Psoas muscle (tissue), 8 donors: ENCODE results near the gene EGFL6. TPM values are rescaled to one million over a fixed set of nuclear protein-coding genes. Genes with fewer than 3 reads are reported as not detected.

Source experiments
- ATAC-seq, 4 donors: fragments of 200-7000 bp; cut with Tn5 transposase; one replicate each; pipeline ENCODE4 v1.9.1; 2020; ENCODE audit warnings: moderate library complexity in 3 of 4, mild to moderate bottlenecking in 2 of 4
- DNase-seq, 2 donors: peaks; one replicate each; pipeline ENCODE4 v3.0.0-alpha.2; 2020
- H3K27ac ChIP-seq: fragments of 200-600 bp; one replicate; pipeline ENCODE4 v1.8.0; 2022
- H3K27me3 ChIP-seq, 3 donors: fragments of 200-600 bp in 1 of 3; one replicate each; pipeline versions ENCODE4 v1.6.1 to v1.8.0; 2013 to 2022; ENCODE audit warnings: low read length in 2 of 3, mild to moderate bottlenecking in 2 of 3, moderate library complexity in 1 of 3; ENCODE audit not compliant: insufficient read depth in 3 of 3
- H3K36me3 ChIP-seq, 2 donors: fragments of 200-600 bp in 1 of 2; one replicate each; pipeline versions ENCODE4 v1.6.1 to v1.8.0; 2013 to 2022; ENCODE audit warnings: low read depth in 1 of 2, mild to moderate bottlenecking in 1 of 2, moderate library complexity in 1 of 2; ENCODE audit not compliant: insufficient read depth in 1 of 2
- H3K4me1 ChIP-seq: fragments of 200-600 bp; one replicate; pipeline ENCODE4 v1.8.0; 2022
- H3K4me3 ChIP-seq: fragments of 200-600 bp; one replicate; pipeline ENCODE4 v1.8.0; 2022; ENCODE audit warnings: mild to moderate bottlenecking
- H3K9me3 ChIP-seq: fragments of 200-600 bp; one replicate; pipeline ENCODE4 v1.8.0; 2022
- WGBS, 3 donors: extraction: QIAGEN DNeasy Blood & Tissue Kit; methylation state at CpG; one replicate each; pipeline versions ENCODE4 v1.1.6 to v1.1.7; 2013; 5-methylcytosine and 5-hydroxymethylcytosine counted together
- intact Hi-C, 2 donors: fragments of 100-400 bp; cut with DNase I; formaldehyde crosslinking; loops; one replicate each; pipeline versions ENCODE4 v1.11.0 to v1.14.2; 2022
- polyA plus RNA-seq, 3 donors: library from polyadenylated mRNA; stranded (reverse); fragments of 200-250 nt; gene quantifications; one replicate each; pipeline ENCODE4 v1.2.3, GENCODE V29; 2013
- total RNA-seq, 4 donors: library from RNA; stranded (reverse); fragmentation: NEBNext Ultra II Directional in 2 of 4; extraction: Animal tissue kit (Norgen Biotek cat#: 25700) in 2 of 4; gene quantifications; one replicate each; pipeline versions ENCODE4 v1.2.1 to v1.2.4, GENCODE V29; 2021 to 2023
- TF ChIP-seq, protein P1 (sequence below): fragments of 200-600 bp; IDR thresholded peaks from one replicate; pipeline ENCODE4 v1.8.0; 2022; ENCODE audit warnings: antibody characterized with exemption
- donor health status: healthy with polysubstance abuse.
- donor health status: DM: no; HTN: no; CAD: no; lungs with moderate emphysema.
- donor health status: Bipolar disorder and iron deficiency.
- donor health status: healthy.
- donor health status: DM: yes; HTN: yes; CAD: no.
- donor health status: DM: no; HTN: no; CAD: no.
- donor health status: DM: no; HTN: no; CAD: no.
- donor health status: DM: yes; HTN: yes; CAD: no.

EGFL6 gene
- total and polyA plus RNA-seq, 7 donors: 0.17 TPM; not detected in 6

DNA sequence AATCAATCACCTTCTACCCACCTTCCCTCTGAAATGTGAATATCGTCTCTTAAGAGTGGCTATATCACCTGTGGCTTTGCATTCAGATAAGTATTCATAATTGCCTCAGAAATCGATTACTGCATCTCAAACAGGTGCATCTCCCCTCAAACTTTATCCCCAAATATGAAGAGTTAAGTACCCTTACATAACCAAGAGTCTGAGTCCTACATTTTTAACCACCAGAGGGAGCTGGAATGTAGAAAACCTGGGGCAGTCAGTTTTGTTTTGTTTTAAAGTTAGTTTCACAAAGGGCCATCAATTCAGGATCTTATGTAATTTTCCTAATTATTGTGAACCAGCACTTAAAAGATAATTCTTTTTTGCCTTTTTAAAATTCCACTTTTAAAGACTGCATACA, 89.2 kb downstream of the EGFL6 start:
- H3K27ac ChIP-seq: no peak overlapping the region
- H3K36me3 ChIP-seq: peaks cover 0 to 53% of the 10 kb centered on the region in 2 donors
- H3K9me3 ChIP-seq: no peaks in the 10 kb centered on the region
- peaks cover 6% of the 10 kb centered on the region for H3K4me1 ChIP-seq
- ATAC-seq (peak in 2 of 4 donors; percentile 39 to 76), DNase-seq (no peak)
- WGBS, 3 donors: 14 to 23% (median 15%) methylated on average over 2 of the region's 2 CpGs
- no peaks in the 10 kb centered on the region for H3K27me3 ChIP-seq
- intact Hi-C loops: loop anchor here (5.0 kb wide), 3 partner anchors 74 to 374 kb away; partner anchors contain the start of genes OFD1 (in 1 of the 2) and TRAPPC2 (in 1 of the 2)
- no peak overlapping the region for H3K4me3 ChIP-seq
- TF ChIP-seq, protein P1, sequence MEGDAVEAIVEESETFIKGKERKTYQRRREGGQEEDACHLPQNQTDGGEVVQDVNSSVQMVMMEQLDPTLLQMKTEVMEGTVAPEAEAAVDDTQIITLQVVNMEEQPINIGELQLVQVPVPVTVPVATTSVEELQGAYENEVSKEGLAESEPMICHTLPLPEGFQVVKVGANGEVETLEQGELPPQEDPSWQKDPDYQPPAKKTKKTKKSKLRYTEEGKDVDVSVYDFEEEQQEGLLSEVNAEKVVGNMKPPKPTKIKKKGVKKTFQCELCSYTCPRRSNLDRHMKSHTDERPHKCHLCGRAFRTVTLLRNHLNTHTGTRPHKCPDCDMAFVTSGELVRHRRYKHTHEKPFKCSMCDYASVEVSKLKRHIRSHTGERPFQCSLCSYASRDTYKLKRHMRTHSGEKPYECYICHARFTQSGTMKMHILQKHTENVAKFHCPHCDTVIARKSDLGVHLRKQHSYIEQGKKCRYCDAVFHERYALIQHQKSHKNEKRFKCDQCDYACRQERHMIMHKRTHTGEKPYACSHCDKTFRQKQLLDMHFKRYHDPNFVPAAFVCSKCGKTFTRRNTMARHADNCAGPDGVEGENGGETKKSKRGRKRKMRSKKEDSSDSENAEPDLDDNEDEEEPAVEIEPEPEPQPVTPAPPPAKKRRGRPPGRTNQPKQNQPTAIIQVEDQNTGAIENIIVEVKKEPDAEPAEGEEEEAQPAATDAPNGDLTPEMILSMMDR: peak; percentile 75

GRCh38 chrX:13659063-13659462, 89.7 kb downstream of the EGFL6 start:
- ATAC-seq (no peak), DNase-seq (no peak)
- TF ChIP-seq, protein P1: no peak
- Histone ChIP-seq H3K27me3 (no peaks in the 10 kb centered on the region), H3K4me3 (no peak overlapping the region), H3K9me3 (no peaks in the 10 kb centered on the region), H3K4me1 (peaks cover 3% of the 10 kb centered on the region), H3K36me3 (peaks cover 0 to 56% of the 10 kb centered on the region in 2 donors), H3K27ac (no peak overlapping the region)
- intact Hi-C loops: loop anchor here (5.0 kb wide), 3 partner anchors 73 to 373 kb away; partner anchors contain the start of genes OFD1 (in 1 of the 2) and TRAPPC2 (in 1 of the 2)
- WGBS, 3 donors: 36 to 45% (median 44%) methylated on average over 6 of the region's 6 CpGs

DNA sequence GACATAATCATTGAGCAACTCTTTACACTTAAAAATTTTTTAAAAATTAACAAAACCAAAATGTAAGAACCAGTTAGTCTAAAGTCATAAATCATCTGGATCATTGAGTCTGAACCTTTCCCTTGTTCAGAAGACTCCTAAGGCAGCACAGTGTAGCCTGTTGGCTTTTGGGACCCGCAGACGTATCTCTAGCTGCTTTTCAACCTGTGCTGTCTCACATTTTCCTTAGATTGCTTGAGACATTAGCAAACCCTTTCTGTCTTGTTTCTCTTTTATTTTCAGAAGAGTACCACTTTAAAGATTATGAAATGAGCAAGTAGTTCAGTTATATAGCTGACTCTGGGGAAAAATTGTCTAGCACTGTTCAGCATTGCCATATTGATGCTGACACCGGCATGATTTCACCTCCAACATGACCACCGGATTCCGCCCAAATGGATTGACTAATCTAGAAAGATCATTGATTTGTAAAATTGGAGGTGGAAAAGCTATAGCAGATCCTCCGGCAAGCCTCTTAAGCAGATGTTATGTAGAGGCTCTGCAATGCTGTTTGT, 92.4 kb downstream of the EGFL6 start:
- Histone ChIP-seq H3K9me3 (no peaks in the 10 kb centered on the region), H3K36me3 (peaks cover 0 to 40% of the 10 kb centered on the region in 2 donors), H3K4me3 (no peak overlapping the region), H3K27me3 (no peaks in the 10 kb centered on the region), H3K27ac (no peak overlapping the region), H3K4me1 (no peaks in the 10 kb centered on the region)
- ATAC-seq (no peak), DNase-seq (no peak)
- 85 to 93% (median 90%) methylated on average over 6 of the region's 6 CpGs for WGBS, 3 donors
- TF ChIP-seq, protein P1: no peak
- intact Hi-C loops: loop anchor here (2.0 to 5.0 kb wide), 2 partner anchors 80 to 369 kb away; no protein-coding TSS in a partner anchor

GRCh38 chrX:13662355-13662791, 93.0 kb downstream of the EGFL6 start:
- intact Hi-C loops: loop anchor here in 1 of 2 donors (5.0 kb wide), 1 partner anchor 80 kb away; no protein-coding TSS in a partner anchor
- no peak for DNase-seq
- no peaks in the 10 kb centered on the region for H3K9me3 ChIP-seq
- no peaks in the 10 kb centered on the region for H3K4me1 ChIP-seq
- TF ChIP-seq, protein P1: no peak
- no peaks in the 10 kb centered on the region for H3K27me3 ChIP-seq
- H3K27ac ChIP-seq: no peak overlapping the region
- H3K4me3 ChIP-seq: no peak overlapping the region
- H3K36me3 ChIP-seq: peaks cover 0 to 39% of the 10 kb centered on the region in 2 donors
- ATAC-seq: peak in 1 of 4 donors; percentile 46
- WGBS, 3 donors: 67 to 81% (median 74%) methylated on average over 6 of the region's 6 CpGs
